ENCODE results near the gene ATXN10. TPM values are rescaled to one million over a fixed set of nuclear protein-coding genes. Genes with fewer than 3 reads are reported as not detected.

The ATXN10 gene
- total and polyA plus RNA-seq, 2 donors (not counting 1 experiment from before 2014, with no cell fraction given): 52.3 to 95.5 TPM

DNA sequence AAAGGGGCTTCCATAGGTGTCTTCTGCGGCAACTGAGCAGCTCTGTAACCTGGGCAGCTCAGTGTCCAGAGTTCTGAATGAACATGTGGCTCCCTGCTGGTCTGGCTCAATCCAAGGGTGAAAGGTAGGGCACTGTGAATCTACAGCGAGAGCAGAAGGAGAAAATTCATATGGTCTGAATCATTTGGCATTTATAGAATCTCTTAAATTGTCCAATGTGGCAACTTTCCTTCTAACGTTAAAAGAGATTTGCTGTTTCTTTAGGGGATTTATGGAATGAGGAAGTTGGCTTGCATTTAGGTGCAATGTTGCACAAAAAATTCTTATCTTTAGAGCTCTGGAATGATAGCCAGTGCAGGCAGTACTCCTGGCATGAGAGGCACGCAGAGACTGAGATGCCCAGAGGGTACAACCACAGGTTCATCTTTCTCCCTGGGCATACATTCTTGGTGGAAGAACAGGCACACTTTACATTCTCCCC lies 17.0 kb downstream of the ATXN10 start:
- peaks cover 59% of the 10 kb centered on the region for H4K20me1 ChIP-seq (ENCODE audit: control insufficient read depth, insufficient read depth, low read length, poor library complexity, severe bottlenecking)
- no peak for ATAC-seq (ENCODE audit: low read depth)
- 94% methylated on average over 2 of the region's 4 CpGs for WGBS (ENCODE audit: insufficient coverage)
- no peak overlapping the region for H3K4me2 ChIP-seq (replicated peaks; ENCODE audit: low read depth, low read length, poor library complexity, severe bottlenecking)
- POLR2A ChIA-PET: no interaction called here
- TF ChIP-seq, protein P1, sequence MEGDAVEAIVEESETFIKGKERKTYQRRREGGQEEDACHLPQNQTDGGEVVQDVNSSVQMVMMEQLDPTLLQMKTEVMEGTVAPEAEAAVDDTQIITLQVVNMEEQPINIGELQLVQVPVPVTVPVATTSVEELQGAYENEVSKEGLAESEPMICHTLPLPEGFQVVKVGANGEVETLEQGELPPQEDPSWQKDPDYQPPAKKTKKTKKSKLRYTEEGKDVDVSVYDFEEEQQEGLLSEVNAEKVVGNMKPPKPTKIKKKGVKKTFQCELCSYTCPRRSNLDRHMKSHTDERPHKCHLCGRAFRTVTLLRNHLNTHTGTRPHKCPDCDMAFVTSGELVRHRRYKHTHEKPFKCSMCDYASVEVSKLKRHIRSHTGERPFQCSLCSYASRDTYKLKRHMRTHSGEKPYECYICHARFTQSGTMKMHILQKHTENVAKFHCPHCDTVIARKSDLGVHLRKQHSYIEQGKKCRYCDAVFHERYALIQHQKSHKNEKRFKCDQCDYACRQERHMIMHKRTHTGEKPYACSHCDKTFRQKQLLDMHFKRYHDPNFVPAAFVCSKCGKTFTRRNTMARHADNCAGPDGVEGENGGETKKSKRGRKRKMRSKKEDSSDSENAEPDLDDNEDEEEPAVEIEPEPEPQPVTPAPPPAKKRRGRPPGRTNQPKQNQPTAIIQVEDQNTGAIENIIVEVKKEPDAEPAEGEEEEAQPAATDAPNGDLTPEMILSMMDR (IDR thresholded peaks at IDR 0.05): no peak
- TF ChIP-seq EZH2 (IDR thresholded peaks at IDR 0.05; ENCODE audit: borderline replicate concordance, insufficient read depth, low read depth, low read length, poor library complexity, severe bottlenecking): no peak
- peaks cover 18% of the 10 kb centered on the region for H3K4me1 Mint-ChIP-seq
- H2AFZ ChIP-seq (ENCODE audit: insufficient read depth, low read depth, low read length, poor library complexity, severe bottlenecking): no peak overlapping the region
- H3K36me3 ChIP-seq (replicated peaks in 1 of 2; ENCODE audit: control extremely low read depth in 1 of 2, control insufficient read depth in 1 of 2, extremely low read depth in 1 of 2, insufficient read depth in 2 of 2, low read length in 1 of 2): peaks cover 0 to 16% of the 10 kb centered on the region in 2 experiments
- H3K9me3 ChIP-seq (ENCODE audit: control extremely low read depth in 1 of 3, control insufficient read depth in 2 of 3, insufficient read depth in 1 of 3, low read length in 2 of 3): no peaks in the 10 kb centered on the region
- H3K4me3 Mint-ChIP-seq: no peak overlapping the region
- H3K4me1 ChIP-seq (ENCODE audit: control insufficient read depth in 2 of 2, insufficient read depth in 2 of 2, low read length in 2 of 2): peaks cover 11 to 16% of the 10 kb centered on the region in 2 donors
- H3K9ac ChIP-seq (ENCODE audit: low read length): no peak overlapping the region
- intact Hi-C loops (cut with micrococcal nuclease): loop anchor here (10.0 kb wide), 1 partner anchor 86 kb away; no protein-coding TSS in a partner anchor
- H3K27ac ChIP-seq (ENCODE audit: low read length in 2 of 2): no peak overlapping the region
- DNase-seq: no peak
- CTCF ChIA-PET: no interaction called here
- H3K27ac Mint-ChIP-seq: no peak overlapping the region
- H3K27me3 ChIP-seq (replicated peaks in 1 of 4; ENCODE audit: control extremely low read depth in 1 of 4, control insufficient read depth in 3 of 4, insufficient read depth in 4 of 4, low read length in 3 of 4): no peaks in the 10 kb centered on the region
- no peaks in the 10 kb centered on the region for H3K9me3 Mint-ChIP-seq (ENCODE audit: insufficient read depth)
- H3K4me3 ChIP-seq (ENCODE audit: control extremely low read depth in 1 of 5, extremely low read depth in 1 of 5, insufficient read depth in 1 of 5, low read depth in 2 of 5, low read length in 4 of 5): no peak overlapping the region
- peaks cover 72% of the 10 kb centered on the region for H3K79me2 ChIP-seq (ENCODE audit: control insufficient read depth, insufficient read depth, low read length)
- H3K27me3 Mint-ChIP-seq: no peaks in the 10 kb centered on the region

DNA sequence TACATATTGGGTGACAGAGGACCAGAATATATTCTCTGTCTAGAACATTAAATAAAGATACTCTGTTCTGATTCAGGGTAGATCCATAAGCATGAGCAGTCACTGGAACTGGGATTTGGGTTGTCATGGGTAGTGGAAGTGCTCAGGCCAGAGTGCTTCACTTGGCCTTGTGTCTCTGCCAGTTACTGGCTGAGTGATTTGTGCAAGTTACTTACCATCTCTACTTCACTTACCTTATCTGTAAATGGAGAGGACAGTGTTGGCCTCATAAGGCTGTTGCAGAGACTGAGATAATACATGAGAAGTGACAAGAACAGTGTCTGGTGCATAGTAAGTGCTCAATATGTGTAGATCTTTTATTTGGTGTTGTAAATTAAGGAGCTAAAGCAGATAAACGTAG lies 17.6 kb downstream of the ATXN10 start:
- H3K27ac ChIP-seq (ENCODE audit: low read length in 2 of 2): no peak overlapping the region
- H3K27ac Mint-ChIP-seq: no peak overlapping the region
- H3K36me3 ChIP-seq (replicated peaks in 1 of 2; ENCODE audit: control extremely low read depth in 1 of 2, control insufficient read depth in 1 of 2, extremely low read depth in 1 of 2, insufficient read depth in 2 of 2, low read length in 1 of 2): peaks cover 2 to 21% of the 10 kb centered on the region in 2 experiments
- peaks cover 6 to 10% of the 10 kb centered on the region in 2 donors for H3K4me1 ChIP-seq (ENCODE audit: control insufficient read depth in 2 of 2, insufficient read depth in 2 of 2, low read length in 2 of 2)
- H3K27me3 Mint-ChIP-seq: no peaks in the 10 kb centered on the region
- no peaks in the 10 kb centered on the region for H3K27me3 ChIP-seq (replicated peaks in 1 of 4; ENCODE audit: control extremely low read depth in 1 of 4, control insufficient read depth in 3 of 4, insufficient read depth in 4 of 4, low read length in 3 of 4)
- ChIA-PET POLR2A (no interaction called here), CTCF (no interaction called here)
- no peak overlapping the region for H3K4me3 ChIP-seq (ENCODE audit: control extremely low read depth in 1 of 5, extremely low read depth in 1 of 5, insufficient read depth in 1 of 5, low read depth in 2 of 5, low read length in 4 of 5)
- H4K20me1 ChIP-seq (ENCODE audit: control insufficient read depth, insufficient read depth, low read length, poor library complexity, severe bottlenecking): peaks cover 53% of the 10 kb centered on the region
- no peak overlapping the region for H3K4me2 ChIP-seq (replicated peaks; ENCODE audit: low read depth, low read length, poor library complexity, severe bottlenecking)
- peaks cover 67% of the 10 kb centered on the region for H3K79me2 ChIP-seq (ENCODE audit: control insufficient read depth, insufficient read depth, low read length)
- no peak for TF ChIP-seq EZH2 (IDR thresholded peaks at IDR 0.05; ENCODE audit: borderline replicate concordance, insufficient read depth, low read depth, low read length, poor library complexity, severe bottlenecking)
- TF ChIP-seq, protein P1 (IDR thresholded peaks at IDR 0.05): no peak
- no peak overlapping the region for H3K4me3 Mint-ChIP-seq
- WGBS (ENCODE audit: insufficient coverage): no CpG with 5 or more reads among the region's 1 CpG
- H3K4me1 Mint-ChIP-seq: peaks cover 18% of the 10 kb centered on the region
- H3K9me3 ChIP-seq (ENCODE audit: control extremely low read depth in 1 of 3, control insufficient read depth in 2 of 3, insufficient read depth in 1 of 3, low read length in 2 of 3): no peaks in the 10 kb centered on the region
- H2AFZ ChIP-seq (ENCODE audit: insufficient read depth, low read depth, low read length, poor library complexity, severe bottlenecking): no peak overlapping the region
- intact Hi-C loops (cut with micrococcal nuclease): loop anchor here (10.0 kb wide), 1 partner anchor 86 kb away; no protein-coding TSS in a partner anchor
- no peaks in the 10 kb centered on the region for H3K9me3 Mint-ChIP-seq (ENCODE audit: insufficient read depth)
- DNase-seq (no peak), ATAC-seq (ENCODE audit: low read depth) (no peak)
- H3K9ac ChIP-seq (ENCODE audit: low read length): no peak overlapping the region
